HUDEP-2 (cell line): ENCODE data around the gene PPP1R37.
"Not testable (repeated sequence)": the region's sequence is repeated elsewhere in the genome, so short reads cannot be mapped to it uniquely, and the experiment has no call there.

Source experiments
- DNase-seq, 76 experiments: peaks; one replicate each; lab custom pipeline; 2025; ENCODE audit not compliant: unreplicated experiment in 76 of 76; lab: John Stamatoyannopoulos, UW

PPP1R37 gene

DNA sequence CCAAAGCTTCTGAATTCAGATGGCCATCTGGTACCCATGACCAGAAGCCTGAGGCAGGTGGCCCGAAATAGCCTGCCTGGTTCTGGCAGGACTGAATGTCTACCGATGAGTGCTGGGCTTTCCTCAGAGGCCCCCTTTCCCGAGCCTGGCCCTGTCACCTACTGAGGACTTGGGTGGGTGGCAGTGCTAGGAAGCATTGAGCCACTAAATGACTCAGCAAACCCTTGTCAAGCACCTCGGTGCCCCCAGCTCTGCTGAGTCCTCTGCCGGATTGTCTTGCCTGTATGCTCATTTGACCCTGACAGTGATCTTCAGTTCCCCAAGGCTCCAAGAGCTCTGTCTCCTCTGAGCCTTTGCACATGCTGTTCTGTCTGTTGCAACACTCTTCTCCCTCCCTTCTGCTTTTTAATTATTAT, 17.9 kb downstream of the PPP1R37 start:
- peak in 2 of 76 experiments; percentile 14 to 18 for DNase-seq

DNA sequence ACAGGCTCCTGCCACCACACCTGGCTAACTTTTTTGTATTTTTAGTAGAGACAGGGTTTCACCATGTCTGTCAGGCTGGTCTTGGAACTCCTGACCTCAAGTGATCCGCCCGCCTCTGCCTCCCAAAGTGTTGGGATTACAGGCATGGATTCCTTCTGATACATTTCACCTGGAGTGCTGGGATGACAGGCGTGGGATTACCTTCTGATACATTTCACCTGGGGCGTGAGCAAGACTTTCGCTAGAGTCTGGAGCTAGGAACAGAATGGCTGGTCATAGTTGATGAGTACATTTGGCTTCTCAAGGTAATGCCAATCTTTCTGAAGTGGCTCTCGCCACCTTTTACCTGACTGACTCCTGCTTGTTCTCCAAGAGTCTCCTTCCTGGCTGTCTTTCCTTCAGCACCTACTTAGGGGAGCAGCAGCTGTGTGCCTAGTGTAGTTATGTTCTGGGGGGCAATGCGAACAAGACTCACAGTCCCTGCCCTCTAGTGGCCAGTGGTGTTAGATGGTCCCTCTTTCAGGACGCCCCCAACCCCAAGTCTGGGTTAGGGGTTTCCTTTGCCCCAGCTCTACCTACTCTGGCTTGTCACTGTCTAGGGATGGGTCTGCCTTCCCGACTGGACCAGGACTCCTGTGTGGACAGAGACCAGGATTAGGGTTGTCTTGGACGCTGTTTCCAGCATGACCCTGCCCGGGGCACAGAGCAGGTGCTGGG, 19.3 kb downstream of the PPP1R37 start:
- DNase-seq = no peak

- DNase-seq = no peak
Observed at GRCh38 chr19:45113628-45114027, 20.6 kb downstream of the PPP1R37 start.

DNA sequence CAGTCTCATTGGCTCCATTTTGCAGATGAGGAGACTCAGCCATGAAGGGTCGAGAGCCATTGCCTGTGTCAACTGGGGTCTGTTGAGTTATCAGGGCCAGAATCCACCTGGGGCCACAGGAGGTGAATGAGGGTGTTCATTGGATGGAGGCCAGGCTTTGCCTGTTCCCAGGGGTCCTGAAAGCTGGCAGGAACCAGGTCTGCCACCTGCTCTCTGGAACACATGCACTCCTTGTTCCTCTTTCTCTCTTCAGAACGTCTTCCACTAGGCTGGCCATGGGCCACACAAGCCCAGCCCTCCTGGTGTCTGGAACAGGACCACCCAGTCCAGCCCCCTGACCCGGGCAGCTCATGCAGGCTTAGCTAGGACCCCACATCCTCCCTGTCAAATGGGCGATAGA, 21.1 kb downstream of the PPP1R37 start:
- no peak for DNase-seq

GRCh38 chr19:45115809-45116615, 23.0 kb downstream of the PPP1R37 start:
- no peak for DNase-seq

DNA sequence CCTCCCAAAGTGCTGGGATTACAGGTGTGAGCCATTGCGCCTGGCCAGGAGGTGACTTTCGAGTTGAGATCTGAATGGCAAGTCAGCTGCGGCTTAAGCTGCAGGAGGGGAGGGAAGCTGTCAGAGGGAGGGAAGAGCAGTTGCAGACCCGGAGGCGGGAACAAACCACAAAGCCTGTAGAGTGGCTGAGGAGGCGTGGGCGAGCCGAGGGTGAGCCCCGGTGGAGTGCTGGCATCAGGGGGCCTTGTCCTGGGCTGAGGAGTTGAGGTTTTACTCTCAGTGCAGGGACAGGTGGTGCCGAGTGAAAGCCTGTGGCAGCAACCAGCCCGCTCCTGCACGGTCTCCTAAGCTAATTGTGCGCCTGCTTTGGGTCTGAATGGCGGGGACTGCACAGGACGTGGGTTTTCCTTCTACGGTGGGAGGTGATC, 24.2 kb downstream of the PPP1R37 start:
- DNase-seq = peak in 55 of 76 experiments; percentile 15 to 86 (median 56)

DNA sequence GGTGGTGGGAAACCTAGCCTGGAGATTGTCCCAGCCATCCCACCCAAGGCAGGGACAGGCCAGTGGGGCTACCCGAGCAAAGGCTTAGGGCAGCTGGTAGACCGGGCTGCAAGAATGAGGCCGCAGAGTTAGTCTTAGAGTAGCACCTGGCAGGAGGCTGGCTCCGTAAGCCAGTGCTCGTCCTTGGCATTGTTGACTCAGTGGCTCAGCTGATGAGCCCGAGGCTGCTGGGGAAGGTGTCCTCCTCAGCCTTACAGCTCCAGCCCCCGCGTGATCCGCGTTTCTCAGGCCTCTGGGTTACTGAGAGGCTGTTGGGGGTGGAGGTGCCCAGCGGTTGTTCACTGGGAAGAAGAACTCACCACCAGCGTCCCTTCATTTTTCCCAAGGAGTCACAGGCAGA, 24.7 kb downstream of the PPP1R37 start:
- no peak for DNase-seq

DNA sequence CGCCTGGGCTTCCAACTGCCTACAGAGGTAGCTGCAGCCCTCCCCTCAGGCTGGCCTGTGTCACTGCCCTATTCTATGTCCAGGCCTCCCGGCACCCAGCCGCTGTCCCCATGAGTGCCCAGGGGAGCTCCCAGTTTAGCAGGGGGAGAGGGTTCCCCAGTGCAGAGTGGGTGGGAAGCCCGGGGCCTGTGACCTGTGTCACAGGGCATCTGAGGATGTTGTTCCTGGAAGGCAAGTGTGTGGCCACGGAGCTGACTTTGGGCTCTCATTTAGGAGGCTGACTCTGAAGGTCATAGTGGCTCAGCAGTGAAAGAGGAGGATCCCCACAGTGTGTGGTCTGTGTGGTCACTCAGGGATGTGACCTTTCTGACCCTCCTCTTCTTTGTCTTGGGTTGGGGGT, 25.1 kb downstream of the PPP1R37 start:
- DNase-seq = no peak

DNA sequence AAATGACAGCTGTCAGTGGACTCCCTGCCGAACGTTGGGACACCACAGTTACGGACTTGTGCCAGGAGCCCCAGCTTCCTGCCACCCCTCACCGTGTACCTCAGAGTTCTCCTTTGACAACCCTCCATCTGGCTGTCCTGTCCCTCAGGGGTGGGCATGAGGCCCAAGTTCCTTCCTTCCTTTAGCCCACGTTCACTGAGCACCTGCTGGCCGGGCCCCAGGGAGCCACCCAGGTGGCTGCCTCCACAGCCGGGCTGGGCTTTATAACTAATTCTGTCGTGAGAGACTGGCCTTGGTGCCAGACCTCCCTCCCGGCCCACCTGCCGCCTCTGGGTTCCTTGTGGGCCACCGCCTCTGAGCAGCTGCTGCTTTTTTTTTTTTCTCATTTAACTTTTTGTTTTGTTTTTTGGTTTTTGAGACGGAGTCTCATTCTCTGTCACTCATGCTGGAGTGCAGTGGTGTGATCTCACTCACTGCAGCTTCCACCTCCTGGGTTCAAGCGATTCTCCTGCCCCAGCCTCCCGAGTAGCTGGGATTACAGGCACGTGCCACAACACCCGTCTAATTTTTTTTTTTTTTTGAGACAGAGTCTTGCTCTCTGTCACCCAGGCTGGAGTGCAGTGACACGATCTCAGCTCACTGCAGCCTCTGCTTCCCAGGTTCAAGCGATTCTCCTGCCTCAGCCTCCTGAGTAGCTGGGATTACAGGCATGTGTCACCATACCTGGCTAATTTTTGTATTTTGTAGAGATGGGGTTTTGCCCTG, 25.8 kb downstream of the PPP1R37 start:
- DNase-seq = not testable (repeated sequence)

DNA sequence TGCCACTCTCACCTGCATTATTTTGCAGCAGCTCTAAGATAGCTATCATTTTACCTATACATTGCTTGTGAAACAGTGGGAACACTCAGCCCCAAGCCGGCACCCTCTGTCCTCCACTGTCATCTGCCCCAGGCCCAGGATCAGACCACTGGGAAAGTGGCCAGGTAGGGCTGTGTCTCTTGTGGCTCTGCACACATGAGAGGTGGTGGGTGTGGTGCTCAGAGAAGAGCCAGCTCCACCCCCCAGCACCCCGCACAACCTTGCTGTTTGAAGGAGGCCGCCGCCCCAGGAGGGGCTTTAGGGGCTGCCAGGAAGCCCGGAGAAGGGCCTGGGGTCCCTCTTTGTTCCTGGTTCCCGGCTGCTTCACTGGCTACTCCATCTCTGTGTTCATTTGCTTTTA, 26.6 kb downstream of the PPP1R37 start:
- no peak for DNase-seq

DNA sequence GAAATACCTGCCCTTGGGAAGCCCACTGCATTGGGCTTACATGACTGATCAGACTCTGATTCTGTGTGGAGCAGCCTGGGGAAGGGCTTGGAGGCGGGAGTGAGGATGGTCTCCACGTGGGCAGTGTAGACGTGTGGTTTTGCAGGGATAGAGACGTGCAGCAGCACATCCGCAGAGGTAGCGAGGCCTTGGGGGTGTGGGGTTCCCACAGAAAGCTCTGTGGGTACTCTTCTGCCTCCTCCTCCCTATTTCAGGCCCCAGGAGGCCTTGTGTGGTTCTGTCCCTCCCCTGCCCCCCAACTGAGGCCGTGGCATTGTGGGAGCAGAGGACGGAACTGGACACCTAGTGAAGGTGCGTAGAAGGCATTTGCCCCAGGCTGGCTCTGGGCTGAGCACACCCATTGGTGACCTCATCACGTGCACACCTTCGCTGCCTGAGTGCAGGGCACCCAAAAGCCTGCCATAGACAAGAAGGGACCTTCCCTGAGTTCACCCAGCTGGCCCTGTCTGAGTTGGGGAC, 28.9 kb downstream of the PPP1R37 start:
- no peak for DNase-seq

GRCh38 chr19:45122832-45123231, 29.9 kb downstream of the PPP1R37 start:
- no peak for DNase-seq

DNA sequence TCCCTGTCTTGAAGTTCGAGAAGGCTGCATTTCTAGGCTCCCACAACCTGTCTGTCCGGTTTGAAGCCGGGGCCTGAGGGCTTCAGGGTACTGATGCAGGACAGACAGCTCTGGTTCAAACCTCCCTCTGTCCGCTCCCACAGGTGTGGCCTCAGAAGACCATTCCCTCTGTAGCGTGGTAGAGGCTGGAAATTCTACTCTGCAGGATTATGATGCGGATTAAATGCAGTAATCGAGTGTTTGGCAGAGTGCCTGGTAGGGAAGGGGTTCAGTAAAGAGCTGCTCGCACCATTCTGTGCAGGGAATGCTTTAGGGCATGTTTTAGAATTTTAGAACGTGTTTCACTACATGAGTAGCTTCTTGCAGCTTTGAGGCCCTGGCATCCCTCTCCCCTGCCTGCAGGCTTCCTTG, 30.5 kb downstream of the PPP1R37 start:
- DNase-seq = no peak

DNA sequence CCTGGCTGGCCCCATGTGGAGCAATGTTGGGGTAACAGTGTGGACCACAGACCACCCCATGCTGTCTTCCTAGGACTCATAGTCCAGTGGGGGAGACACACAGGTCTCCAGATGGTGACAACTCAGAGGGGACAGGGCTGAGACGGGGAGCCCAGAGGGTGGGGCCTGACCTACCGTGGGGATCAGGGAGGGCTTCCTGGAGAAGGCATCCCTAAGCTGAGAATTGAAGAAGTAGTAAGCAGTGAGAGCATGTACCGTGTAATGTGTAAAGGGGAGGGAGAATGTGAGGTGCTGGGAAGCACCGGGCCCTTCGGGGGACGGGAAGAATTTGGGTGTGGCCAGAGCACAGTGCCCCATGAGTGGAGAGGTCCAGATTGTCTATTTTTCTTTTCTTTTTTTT, 31.0 kb downstream of the PPP1R37 start:
- no peak for DNase-seq

GRCh38 chr19:45125360-45125759, 32.4 kb downstream of the PPP1R37 start:
- no peak for DNase-seq

DNA sequence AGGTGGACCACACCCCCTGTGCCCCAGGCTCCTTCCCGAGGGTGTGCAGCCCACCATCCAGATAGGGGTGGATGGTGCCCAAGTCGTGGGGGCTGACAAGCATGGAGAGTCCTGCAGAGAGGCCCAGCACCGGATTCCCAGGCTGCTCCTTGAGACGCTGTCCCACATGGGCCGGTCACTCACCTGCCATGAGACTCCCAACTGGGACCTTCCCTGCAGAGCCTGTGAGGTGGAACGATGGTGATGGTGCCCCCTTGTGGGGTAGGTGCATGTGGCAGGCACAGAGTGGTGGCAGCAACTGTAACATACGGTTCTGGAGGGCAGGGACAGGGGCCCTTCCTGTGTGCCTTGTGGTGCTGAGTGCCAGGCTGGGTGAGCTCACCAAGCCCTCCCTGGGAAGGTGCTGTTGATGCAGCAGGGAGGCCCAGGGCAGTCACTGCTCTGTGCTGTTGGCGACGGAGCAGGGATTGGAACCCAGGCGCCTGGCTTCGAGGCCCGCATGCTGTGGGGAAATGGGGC, 33.1 kb downstream of the PPP1R37 start:
- DNase-seq = peak in 68 of 76 experiments; percentile 20 to 89 (median 64)

- DNase-seq = no peak
Observed at GRCh38 chr19:45126654-45127053, 33.7 kb downstream of the PPP1R37 start.

GRCh38 chr19:45128146-45128545, 35.2 kb downstream of the PPP1R37 start:
- no peak for DNase-seq

- DNase-seq = no peak
Observed at GRCh38 chr19:45128806-45129205, 35.8 kb downstream of the PPP1R37 start.

GRCh38 chr19:45130236-45130635, 37.3 kb downstream of the PPP1R37 start:
- DNase-seq = no peak
